ENCODE data around the gene FHL3. TPM values are rescaled to one million over a fixed set of nuclear protein-coding genes. Genes with fewer than 3 reads are reported as not detected.
"Not testable (repeated sequence)": the region's sequence is repeated elsewhere in the genome, so short reads cannot be mapped to it uniquely, and the experiment has no call there.

The FHL3 gene
- total RNA-seq, 1 donor from 2014 or later, result 30.1 TPM

- Mint-ChIP-seq H3K36me3 (ENCODE audit: low read depth) (peaks cover 57% of the 10 kb centered on the region), H3K27me3 (ENCODE audit: low read depth) (no peaks in the 10 kb centered on the region), H3K9me3 (no peaks in the 10 kb centered on the region), H3K27ac (no peak overlapping the region), H3K4me1 (ENCODE audit: low read depth) (peaks cover 14% of the 10 kb centered on the region), H3K4me3 (ENCODE audit: low read depth) (peak overlapping the region; percentile 99)
- intact Hi-C loops (cut with micrococcal nuclease), result no loop called here
- no peak for DNase-seq (ENCODE audit: low spot score)
These were observed 17.6 kb downstream of the FHL3 start for GRCh38 chr1:37987679-37988078.

- Mint-ChIP-seq H3K4me3 (ENCODE audit: low read depth) (no peak overlapping the region), H3K27ac (no peak overlapping the region), H3K4me1 (ENCODE audit: low read depth) (peaks cover 9% of the 10 kb centered on the region), H3K36me3 (ENCODE audit: low read depth) (peaks cover 81% of the 10 kb centered on the region), H3K9me3 (no peaks in the 10 kb centered on the region), H3K27me3 (ENCODE audit: low read depth) (no peaks in the 10 kb centered on the region)
- no peak for DNase-seq (ENCODE audit: low spot score)
- intact Hi-C loops (cut with micrococcal nuclease), result no loop called here
These were observed 21.8 kb downstream of the FHL3 start for GRCh38 chr1:37983546-37983945.

GRCh38 chr1:37978541-37978940 is 26.8 kb downstream of the FHL3 start:
- DNase-seq (ENCODE audit: low spot score), result no peak
- intact Hi-C loops (cut with micrococcal nuclease), result no loop called here
- H3K9me3 Mint-ChIP-seq, result peaks cover 9% of the 10 kb centered on the region
- H3K36me3 Mint-ChIP-seq (ENCODE audit: low read depth), result peaks cover 87% of the 10 kb centered on the region
- no peak overlapping the region for H3K4me3 Mint-ChIP-seq (ENCODE audit: low read depth)
- H3K27ac Mint-ChIP-seq, result no peak overlapping the region
- no peaks in the 10 kb centered on the region for H3K4me1 Mint-ChIP-seq (ENCODE audit: low read depth)
- H3K27me3 Mint-ChIP-seq (ENCODE audit: low read depth), result no peaks in the 10 kb centered on the region

GRCh38 chr1:37975083-37975482 is 30.2 kb downstream of the FHL3 start:
- H3K27ac Mint-ChIP-seq; H3K27me3 Mint-ChIP-seq (ENCODE audit: low read depth); H3K9me3 Mint-ChIP-seq; H3K4me3 Mint-ChIP-seq (ENCODE audit: low read depth); DNase-seq (ENCODE audit: low spot score); intact Hi-C loops (cut with micrococcal nuclease); H3K4me1 Mint-ChIP-seq (ENCODE audit: low read depth): not testable (repeated sequence)
- H3K36me3 Mint-ChIP-seq (ENCODE audit: low read depth), result peaks cover 95% of the 10 kb centered on the region

- Mint-ChIP-seq H3K4me1 (ENCODE audit: low read depth) (peaks cover 10% of the 10 kb centered on the region), H3K27ac (no peak overlapping the region), H3K36me3 (ENCODE audit: low read depth) (peaks cover 95% of the 10 kb centered on the region), H3K9me3 (peaks cover 9% of the 10 kb centered on the region), H3K27me3 (ENCODE audit: low read depth) (no peaks in the 10 kb centered on the region), H3K4me3 (ENCODE audit: low read depth) (no peak overlapping the region)
- DNase-seq (ENCODE audit: low spot score), result no peak
- intact Hi-C loops (cut with micrococcal nuclease), result no loop called here
These were observed 30.7 kb downstream of the FHL3 start for GRCh38 chr1:37974567-37974966.

- DNase-seq (ENCODE audit: low spot score); H3K27ac Mint-ChIP-seq; H3K4me1 Mint-ChIP-seq (ENCODE audit: low read depth); H3K4me3 Mint-ChIP-seq (ENCODE audit: low read depth); intact Hi-C loops (cut with micrococcal nuclease); H3K9me3 Mint-ChIP-seq; H3K27me3 Mint-ChIP-seq (ENCODE audit: low read depth): not testable (repeated sequence)
- H3K36me3 Mint-ChIP-seq (ENCODE audit: low read depth), result peaks cover 95% of the 10 kb centered on the region
These were observed 31.6 kb downstream of the FHL3 start for GRCh38 chr1:37973684-37974083.

- Mint-ChIP-seq H3K4me1 (ENCODE audit: low read depth) (no peaks in the 10 kb centered on the region), H3K27ac (no peak overlapping the region), H3K27me3 (ENCODE audit: low read depth) (no peaks in the 10 kb centered on the region), H3K4me3 (ENCODE audit: low read depth) (no peak overlapping the region), H3K36me3 (ENCODE audit: low read depth) (peaks cover 65% of the 10 kb centered on the region), H3K9me3 (no peaks in the 10 kb centered on the region)
- DNase-seq (ENCODE audit: low spot score), result no peak
- intact Hi-C loops (cut with micrococcal nuclease), result no loop called here
These were observed 40.0 kb downstream of the FHL3 start for GRCh38 chr1:37965301-37965700.

- peaks cover 63% of the 10 kb centered on the region for H3K36me3 Mint-ChIP-seq (ENCODE audit: low read depth)
- H3K4me1 Mint-ChIP-seq (ENCODE audit: low read depth); DNase-seq (ENCODE audit: low spot score); H3K27me3 Mint-ChIP-seq (ENCODE audit: low read depth); H3K4me3 Mint-ChIP-seq (ENCODE audit: low read depth); H3K27ac Mint-ChIP-seq; intact Hi-C loops (cut with micrococcal nuclease); H3K9me3 Mint-ChIP-seq: not testable (repeated sequence)
These were observed 41.2 kb downstream of the FHL3 start for GRCh38 chr1:37964106-37964505.

- H3K9me3 Mint-ChIP-seq, result no peaks in the 10 kb centered on the region
- no peak overlapping the region for H3K27ac Mint-ChIP-seq
- no peak overlapping the region for H3K4me3 Mint-ChIP-seq (ENCODE audit: low read depth)
- no peaks in the 10 kb centered on the region for H3K27me3 Mint-ChIP-seq (ENCODE audit: low read depth)
- H3K4me1 Mint-ChIP-seq (ENCODE audit: low read depth), result no peaks in the 10 kb centered on the region
- DNase-seq (ENCODE audit: low spot score), result no peak
- intact Hi-C loops (cut with micrococcal nuclease), result no loop called here
- peaks cover 55% of the 10 kb centered on the region for H3K36me3 Mint-ChIP-seq (ENCODE audit: low read depth)
These were observed 46.6 kb downstream of the FHL3 start for GRCh38 chr1:37958690-37959089.

GRCh38 chr1:37955685-37956084 is 49.6 kb downstream of the FHL3 start:
- Mint-ChIP-seq H3K36me3 (ENCODE audit: low read depth) (peaks cover 34% of the 10 kb centered on the region), H3K27me3 (ENCODE audit: low read depth) (no peaks in the 10 kb centered on the region), H3K4me1 (ENCODE audit: low read depth) (peaks cover 5% of the 10 kb centered on the region), H3K4me3 (ENCODE audit: low read depth) (no peak overlapping the region), H3K27ac (no peak overlapping the region), H3K9me3 (no peaks in the 10 kb centered on the region)
- intact Hi-C loops (cut with micrococcal nuclease), result no loop called here
- no peak for DNase-seq (ENCODE audit: low spot score)

- H3K36me3 Mint-ChIP-seq (ENCODE audit: low read depth), result peaks cover 22% of the 10 kb centered on the region
- H3K9me3 Mint-ChIP-seq, result no peaks in the 10 kb centered on the region
- DNase-seq (ENCODE audit: low spot score), result no peak
- no peaks in the 10 kb centered on the region for H3K27me3 Mint-ChIP-seq (ENCODE audit: low read depth)
- intact Hi-C loops (cut with micrococcal nuclease), result no loop called here
- peaks cover 5% of the 10 kb centered on the region for H3K4me1 Mint-ChIP-seq (ENCODE audit: low read depth)
- H3K4me3 Mint-ChIP-seq (ENCODE audit: low read depth), result no peak overlapping the region
- H3K27ac Mint-ChIP-seq, result peak overlapping the region; percentile 5
These were observed 50.9 kb downstream of the FHL3 start for GRCh38 chr1:37954316-37954971.

GRCh38 chr1:37952738-37953137 is 52.6 kb downstream of the FHL3 start:
- Mint-ChIP-seq H3K27me3 (ENCODE audit: low read depth) (no peaks in the 10 kb centered on the region), H3K4me1 (ENCODE audit: low read depth) (peaks cover 5% of the 10 kb centered on the region), H3K27ac (no peak overlapping the region), H3K9me3 (no peaks in the 10 kb centered on the region), H3K4me3 (ENCODE audit: low read depth) (no peak overlapping the region), H3K36me3 (ENCODE audit: low read depth) (peaks cover 11% of the 10 kb centered on the region)
- DNase-seq (ENCODE audit: low spot score), result no peak
- intact Hi-C loops (cut with micrococcal nuclease), result no loop called here

GRCh38 chr1:37951783-37952624 is 53.3 kb downstream of the FHL3 start:
- H3K36me3 Mint-ChIP-seq (ENCODE audit: low read depth), result peaks cover 8% of the 10 kb centered on the region
- no peak overlapping the region for H3K27ac Mint-ChIP-seq
- intact Hi-C loops (cut with micrococcal nuclease), result no loop called here
- H3K4me1 Mint-ChIP-seq (ENCODE audit: low read depth), result peaks cover 12% of the 10 kb centered on the region
- no peak for DNase-seq (ENCODE audit: low spot score)
- H3K4me3 Mint-ChIP-seq (ENCODE audit: low read depth), result no peak overlapping the region
- H3K27me3 Mint-ChIP-seq (ENCODE audit: low read depth), result no peaks in the 10 kb centered on the region
- H3K9me3 Mint-ChIP-seq, result no peaks in the 10 kb centered on the region
